ENCODE results near the gene DDX47.

The DDX47 gene
- 6.6 to 7.0 reads per million in 2 experiments for total RNA-seq

DNA sequence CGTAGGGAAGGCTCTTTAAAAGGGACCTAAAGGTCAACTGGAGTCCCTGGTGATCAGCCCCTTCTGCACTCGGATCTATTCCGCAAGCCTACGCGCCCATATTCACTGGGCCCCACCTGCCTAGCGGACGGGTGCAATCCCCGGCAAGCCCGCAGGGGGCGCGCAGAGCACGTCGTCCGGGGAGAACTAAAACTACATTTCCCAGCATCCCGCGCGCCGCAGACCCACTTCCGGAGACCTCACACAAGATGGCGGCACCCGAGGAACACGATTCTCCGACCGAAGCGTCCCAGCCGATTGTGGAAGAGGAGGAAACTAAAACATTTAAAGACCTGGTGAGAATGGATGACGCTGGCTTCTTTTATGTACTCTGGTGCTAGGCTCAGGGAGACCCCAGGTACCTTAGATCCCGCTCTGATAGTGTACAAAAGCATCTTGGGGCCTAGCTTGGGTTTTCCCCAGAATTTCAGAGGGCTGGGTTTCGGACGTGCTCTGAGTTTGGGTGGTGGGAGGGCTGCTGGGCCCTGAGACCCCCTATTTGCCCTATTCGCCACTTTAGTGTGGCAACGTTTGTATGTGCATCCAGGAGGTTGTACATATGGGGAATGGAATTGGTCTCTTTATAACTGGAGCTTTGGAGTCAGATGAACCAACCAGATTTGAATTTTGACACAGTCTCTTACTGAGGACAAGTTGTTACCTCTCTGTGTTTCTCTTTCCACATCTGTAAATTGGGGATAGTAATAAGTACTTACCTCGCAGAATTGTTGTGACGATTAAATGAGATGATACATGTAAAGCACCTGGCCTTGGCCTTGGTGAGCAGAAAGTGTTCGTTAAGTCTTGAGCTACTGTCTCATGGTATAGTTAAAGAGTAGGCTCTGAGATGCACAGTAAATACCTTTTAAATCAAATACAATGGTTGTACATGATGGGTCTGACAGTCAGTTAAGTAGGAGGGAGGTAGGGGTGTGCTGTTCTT, at the start of gene DDX47:
Gene DDX47, plus strand, starts transcription at position 227 of the 982 bp plus-strand sequence. Its CDS starts 22 bp downstream, at position 249.
- peak; percentile 95 for DNase-seq (ENCODE audit: low read depth)

DNA sequence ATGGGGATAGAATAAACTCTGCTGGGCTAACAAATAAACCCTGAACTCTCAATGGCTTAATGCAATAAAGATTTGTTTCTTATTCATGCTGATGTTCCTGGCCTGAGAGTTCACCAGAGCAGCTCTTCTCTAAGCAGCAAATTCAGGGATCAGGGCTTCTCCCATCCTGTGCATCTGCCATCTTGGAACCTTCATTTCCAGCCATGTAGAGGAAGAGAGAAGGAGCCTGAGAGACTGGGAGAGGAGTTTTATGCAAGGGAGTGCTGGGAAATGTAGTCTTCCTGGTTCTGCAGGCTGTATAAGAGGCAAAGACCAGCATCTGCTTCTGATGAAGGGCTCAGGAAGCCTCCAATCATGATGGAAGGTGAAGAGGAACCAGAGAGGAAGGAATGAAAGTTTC, 48.3 kb upstream of the DDX47 start:
- DNase-seq (ENCODE audit: low read depth) = no peak

DNA sequence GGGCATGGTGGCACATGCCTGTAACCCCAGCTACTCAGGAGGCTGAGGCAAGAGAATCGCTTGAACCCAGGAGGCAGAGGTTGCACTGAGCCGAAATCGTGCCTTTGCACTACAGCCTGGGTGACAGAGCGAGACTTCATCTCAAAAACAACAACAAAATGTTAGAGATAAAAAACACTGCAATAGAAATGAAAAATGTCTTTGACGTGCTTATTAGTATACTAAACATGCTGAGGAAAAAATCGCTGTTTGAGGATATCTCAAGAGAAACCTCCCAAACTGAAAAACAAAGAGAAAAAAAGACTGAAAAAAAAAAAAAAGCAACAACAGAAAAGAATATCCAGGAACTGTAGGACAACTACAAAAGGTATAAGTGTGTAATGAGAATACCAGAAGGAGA, 42.9 kb upstream of the DDX47 start:
- no peak for DNase-seq (ENCODE audit: low read depth)

DNA sequence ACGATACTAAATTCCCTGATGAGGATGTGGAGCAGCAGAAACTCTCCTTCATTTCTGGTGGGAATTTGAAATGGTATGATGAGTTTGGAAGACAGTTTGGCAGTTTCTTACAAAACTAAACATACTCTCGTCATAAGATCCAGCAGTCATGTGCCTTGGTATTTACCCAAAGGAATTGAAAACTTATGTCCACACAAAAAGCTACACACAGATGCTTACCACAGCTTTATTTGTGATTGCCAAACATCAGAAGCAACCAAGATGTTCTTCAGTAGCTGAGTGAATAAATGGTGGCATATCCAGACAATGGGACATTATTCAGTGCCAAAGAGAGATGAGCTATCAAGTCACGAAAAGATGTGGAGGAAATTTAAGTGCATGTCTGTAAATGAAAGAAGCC, 38.4 kb upstream of the DDX47 start:
- DNase-seq (ENCODE audit: low read depth) = no peak

DNA sequence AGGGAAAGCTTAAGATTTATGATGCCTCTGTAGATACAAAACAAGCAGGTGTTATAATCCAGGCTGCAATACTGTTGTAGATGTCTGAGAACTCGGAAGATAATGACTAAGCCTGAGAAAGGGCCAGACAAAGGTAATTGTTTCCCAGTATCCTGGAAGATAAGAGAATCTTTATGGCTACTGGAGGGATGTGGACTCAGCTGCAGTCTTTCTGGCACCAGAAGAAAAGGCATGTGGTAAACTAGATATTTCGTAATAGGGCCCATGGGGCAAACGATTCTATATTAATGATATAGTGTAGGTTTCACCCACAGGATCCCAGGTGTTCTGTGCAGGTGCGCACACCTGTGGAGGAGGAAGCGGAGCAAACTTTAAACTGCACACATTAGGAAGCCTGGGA, 36.9 kb upstream of the DDX47 start:
- DNase-seq (ENCODE audit: low read depth) = no peak

DNA sequence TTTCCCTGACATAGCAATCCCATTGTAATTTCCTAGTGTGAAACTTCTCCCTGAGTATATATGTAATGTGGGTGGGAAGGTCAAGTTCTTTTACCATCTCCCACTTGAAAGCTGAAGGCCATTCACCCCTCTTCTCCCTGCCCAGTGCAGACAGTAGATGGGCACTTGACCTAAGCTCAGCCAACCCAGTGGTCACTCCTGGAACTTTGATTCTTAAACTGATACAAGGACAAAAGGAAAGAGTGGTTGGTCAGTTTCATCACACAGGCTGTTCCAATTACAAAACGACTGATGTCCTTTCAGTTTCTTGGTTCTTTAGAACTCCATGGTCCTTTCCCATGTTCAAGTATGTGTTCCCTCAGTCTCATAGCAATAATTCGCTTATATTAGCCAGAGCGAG, 36.1 kb upstream of the DDX47 start:
- no peak for DNase-seq (ENCODE audit: low read depth)

DNA sequence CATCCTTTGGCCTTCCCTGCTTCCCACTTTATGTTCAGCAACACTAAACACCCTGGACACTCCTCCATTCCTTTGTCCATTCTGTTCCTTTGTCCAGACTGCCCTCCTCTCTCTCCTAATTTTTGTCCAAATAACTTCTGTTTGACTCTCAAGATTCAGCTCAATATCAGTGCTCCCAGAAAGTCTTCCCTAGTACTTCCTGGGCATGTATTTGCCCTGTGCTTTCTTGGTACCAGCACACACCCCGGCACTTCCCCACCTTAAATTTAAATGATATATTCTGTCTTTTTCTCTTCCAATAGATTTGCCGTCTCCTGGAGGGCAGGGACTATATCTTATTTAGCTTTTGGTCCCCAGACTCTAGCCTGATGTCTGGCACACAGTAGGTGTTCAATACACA, 34.1 kb upstream of the DDX47 start:
- no peak for DNase-seq (ENCODE audit: low read depth)

DNA sequence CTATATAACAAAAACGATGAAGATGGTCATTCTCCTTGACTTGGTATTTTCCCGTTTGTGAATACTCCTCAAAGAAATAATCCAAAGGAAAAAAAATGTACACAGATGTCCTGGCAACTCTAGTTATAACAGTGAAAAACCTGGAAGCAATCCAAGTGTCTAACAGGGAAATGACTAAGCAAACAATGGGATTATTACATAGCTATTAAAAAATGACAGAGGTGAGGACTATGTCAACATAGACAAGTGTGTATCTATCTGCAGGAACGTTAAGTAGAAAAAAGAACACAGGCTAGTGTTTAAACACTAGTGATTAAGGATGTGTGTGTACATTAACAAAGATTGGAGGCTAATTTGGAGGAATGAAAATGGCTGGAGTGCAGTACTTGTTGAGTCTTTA, 33.6 kb upstream of the DDX47 start:
- no peak for DNase-seq (ENCODE audit: low read depth)

DNA sequence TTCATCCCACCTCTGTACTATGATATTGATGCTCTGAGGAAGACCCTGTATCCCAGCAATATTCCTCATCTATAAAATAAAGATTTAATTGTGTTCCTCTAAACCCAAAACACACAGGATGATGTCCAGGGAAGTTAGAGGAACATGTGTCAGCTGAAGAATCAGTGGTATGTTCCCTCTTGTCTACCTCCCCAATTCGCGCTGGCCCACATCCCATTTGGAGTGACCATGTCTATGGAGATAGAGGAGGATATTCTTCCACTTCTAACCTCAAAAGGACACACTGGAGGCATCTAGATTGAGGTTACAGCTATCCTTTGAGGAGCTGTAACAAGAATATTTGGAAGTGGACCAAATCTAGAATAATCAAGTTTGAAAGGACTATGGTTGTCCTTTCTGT, 29.0 kb upstream of the DDX47 start:
- DNase-seq (ENCODE audit: low read depth) = no peak

DNA sequence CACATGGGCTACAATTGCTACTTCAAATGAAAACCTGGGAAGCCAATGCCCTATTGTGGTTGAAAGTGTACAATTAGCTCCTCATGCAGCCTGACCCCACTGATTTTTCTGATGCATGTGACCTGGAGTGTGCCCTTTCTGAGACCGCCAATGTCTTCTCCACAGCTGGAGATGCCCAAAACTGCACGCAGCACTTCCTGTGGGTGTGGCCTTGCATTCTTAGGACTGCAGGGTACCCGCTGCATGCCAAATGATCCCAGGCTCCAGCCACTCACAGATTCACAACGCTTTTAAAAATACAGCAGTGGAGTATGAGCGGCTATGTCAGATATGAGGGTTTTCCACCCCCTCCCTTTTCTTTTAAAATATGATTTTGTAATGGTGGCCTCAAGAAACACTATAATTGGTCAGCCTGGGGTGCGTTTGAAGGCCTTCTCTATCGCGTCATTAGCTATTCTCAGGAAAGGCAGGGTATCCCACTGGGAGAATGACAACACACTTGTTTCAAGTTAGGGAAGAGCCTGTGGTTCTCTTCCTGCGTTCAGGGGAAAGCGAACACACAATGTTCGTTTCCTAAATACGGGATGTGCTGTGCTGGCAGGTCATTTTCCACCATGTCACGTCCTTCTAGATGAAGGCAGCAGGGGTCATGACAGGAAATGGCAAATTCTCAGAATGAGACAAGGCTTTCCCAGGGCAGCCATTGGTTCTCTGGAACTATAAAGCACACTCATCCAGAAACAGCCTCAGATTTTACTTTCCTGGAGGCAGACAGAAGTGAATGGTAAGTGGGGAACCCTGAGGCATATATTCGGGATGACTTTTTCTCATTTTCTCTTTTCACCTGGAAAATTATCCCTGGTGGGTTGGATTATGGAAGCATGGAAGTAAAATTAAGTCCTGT, 28.0 kb upstream of the DDX47 start, which contains the start of gene APOLD1:
Gene APOLD1, plus strand, starts transcription at position 749 of the 904 bp plus-strand sequence. Its CDS starts 33 bp downstream, at position 782.
- DNase-seq (ENCODE audit: low read depth) = no peak

DNA sequence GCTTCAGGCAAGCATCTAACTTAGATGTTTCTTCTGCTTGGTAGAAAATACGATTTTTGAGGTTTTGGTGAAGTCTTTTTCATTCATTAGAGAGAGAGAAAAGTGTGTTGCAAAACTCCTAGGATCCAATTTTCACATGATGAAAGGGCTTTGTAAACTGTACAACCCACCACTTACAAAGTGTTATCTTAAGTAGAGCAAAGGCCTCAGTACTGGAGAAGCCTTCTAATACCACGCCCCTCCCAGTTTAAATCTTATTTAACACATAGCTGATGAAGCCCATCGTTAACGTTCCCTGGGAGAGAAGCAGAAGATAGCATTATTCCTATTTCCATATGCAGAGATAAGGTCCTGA, 26.8 kb upstream of the DDX47 start:
- DNase-seq (ENCODE audit: low read depth) = no peak

DNA sequence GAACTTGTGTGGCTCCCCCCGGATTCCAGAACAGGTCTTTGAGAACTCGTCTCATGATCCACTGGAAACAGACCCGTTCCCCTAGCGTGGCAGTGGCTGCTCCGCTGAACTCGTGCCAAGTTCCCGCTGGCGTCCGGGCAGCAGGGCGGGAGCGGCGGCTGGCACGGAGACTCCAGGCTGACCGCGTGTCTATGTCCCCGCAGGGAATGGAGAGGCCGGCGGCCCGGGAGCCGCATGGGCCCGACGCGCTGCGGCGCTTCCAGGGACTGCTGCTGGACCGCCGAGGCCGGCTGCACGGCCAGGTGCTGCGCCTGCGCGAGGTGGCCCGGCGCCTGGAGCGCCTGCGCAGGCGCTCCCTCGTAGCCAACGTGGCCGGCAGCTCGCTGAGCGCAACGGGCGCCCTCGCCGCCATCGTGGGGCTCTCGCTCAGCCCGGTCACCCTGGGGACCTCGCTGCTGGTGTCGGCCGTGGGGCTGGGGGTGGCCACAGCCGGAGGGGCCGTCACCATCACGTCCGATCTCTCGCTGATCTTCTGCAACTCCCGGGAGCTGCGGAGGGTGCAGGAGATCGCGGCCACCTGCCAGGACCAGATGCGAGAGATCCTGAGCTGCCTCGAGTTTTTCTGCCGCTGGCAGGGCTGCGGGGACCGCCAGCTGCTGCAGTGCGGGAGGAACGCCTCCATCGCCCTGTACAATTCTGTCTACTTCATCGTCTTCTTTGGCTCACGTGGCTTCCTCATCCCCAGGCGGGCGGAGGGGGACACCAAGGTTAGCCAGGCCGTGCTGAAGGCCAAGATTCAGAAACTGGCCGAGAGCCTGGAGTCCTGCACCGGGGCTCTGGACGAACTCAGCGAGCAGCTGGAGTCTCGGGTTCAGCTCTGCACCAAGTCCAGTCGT, 26.2 kb upstream of the DDX47 start:
- peak; percentile 47 for DNase-seq (ENCODE audit: low read depth)

DNA sequence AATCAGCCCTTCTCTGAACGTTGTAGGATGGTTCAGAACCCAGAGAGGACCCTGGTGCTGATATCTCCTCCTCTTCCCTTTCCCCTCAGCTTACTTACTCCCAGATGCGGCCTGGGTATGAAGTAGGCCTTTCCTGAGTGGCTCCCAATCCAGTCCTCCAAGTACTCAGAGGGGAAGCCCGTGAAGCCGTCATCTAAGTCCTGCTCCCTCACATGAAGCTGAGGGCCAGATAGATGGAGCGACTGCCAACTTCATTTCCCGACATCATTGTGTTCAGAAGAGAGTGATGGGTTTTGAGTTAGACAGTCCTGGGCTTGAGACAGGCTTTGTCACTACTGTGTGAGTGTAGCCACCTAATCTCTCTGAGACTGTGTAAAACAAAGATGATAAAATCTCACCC, 25.0 kb upstream of the DDX47 start:
- DNase-seq (ENCODE audit: low read depth) = no peak

DNA sequence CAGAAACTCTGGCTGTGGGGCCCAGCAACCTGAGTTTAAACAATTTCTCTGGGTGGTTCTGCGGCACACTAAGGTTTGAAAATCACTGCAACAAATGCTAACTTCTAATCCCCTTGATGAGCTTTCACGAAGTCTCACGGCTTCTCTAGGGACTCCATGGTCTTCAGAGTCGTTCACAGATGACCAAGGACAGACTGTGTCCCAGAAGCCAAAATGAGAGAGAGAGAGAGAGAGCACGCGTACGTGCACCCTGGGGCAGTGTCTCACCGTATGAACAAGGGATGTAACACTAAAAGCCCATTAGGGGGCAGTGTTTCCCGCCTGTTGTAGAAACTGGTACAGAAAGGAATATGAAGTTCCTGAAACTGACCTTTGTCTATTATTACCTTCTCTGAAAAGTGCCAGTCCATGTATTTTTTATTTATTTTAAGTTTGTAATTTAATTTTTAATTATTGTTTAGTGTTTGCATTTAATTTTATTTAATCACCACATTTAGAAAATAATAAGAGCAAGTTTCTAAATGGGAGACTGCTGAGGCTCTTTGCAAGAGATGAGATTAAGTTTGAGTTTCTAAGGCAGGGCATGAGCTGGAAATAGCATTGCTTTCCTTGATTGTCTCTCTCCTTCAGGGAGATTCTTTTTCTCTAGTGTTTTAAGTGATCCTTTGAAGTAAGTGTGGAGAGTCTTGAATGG, 24.3 kb upstream of the DDX47 start:
- DNase-seq (ENCODE audit: low read depth) = peak; percentile 35

DNA sequence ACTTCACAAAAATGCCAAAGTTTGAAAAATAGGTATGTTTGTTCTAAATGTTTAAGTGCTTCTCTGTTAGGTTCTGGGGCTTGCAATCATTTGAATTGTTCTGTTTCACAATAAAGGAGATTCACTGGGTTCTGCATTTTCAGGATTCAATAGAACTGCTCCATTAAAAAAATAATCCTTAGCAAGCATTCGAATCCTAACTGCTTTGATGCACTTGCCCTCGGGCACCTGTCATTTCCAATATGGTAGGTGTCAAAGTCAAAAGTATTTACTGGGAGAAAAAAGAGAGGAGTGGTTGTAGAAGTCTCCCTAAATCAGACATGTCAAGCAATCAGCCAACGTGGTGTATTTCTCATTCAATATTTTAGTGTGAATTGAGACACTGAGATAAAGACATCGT, 22.2 kb upstream of the DDX47 start:
- DNase-seq (ENCODE audit: low read depth) = no peak

DNA sequence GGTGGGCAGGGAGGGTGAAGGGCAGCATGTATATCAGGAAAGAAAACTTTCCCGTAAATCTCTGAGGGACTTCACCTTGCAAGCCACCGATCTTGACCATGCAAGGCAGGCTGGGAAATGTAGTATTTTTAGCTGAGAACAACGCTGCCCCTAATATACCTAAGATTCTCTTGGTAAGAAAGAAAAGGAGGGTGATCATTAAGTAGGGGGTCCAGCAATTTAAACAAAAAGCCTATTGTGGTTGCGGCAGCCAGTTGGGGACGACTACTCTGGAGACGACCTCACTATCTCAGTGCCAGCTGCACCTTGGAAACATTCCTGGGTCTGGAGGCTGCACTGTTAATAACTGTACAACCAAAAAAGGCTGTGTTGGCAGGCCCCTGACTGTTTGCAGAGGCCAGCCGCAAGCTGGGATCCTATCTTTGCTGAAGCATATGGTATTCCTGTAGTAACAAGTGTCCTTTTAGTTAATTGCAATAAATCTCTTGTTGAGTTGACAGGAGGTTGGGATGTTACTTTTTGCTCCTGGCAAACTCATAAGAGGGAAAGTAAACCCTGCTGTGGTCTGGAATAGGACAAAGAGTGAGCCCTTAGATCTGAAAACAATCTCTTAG, 21.3 kb upstream of the DDX47 start:
- no peak for DNase-seq (ENCODE audit: low read depth)

DNA sequence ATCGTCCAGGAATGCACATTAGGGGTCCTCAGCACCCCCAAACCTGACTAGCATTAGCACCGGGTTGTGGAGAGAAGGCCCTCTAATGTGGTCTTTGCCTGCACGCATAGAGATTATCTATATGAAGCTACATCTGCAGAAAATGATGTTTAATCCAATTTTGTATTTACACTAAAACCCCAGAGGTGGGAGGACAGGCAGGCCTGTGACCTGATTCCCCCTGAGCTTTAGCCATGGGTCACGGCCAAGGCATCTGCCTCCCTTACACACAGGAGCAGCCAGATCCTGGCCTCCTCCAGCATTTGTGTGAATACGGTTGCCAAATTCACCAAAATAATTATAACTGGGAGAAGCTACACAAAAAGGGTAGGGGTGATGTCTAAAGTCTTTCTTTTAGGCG, 20.7 kb upstream of the DDX47 start:
- no peak for DNase-seq (ENCODE audit: low read depth)

DNA sequence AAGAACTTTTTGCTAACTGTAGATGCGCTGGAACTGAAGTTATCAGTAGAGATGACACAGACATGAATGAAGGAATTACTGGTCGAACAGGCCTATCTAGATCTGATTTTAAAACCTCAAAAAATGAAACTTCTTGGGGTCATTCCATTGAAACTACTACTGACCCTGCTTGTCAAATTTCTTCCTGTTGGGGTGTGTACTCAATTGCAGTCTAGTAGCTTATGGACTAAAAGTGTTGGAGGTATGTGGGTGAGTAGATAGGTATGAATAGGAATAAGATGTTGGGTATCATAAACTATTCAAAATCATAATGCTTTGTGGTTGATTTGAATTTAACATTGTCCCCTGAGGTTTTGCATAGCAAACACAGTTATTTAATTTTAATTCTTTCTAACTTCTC, 18.5 kb upstream of the DDX47 start:
- no peak for DNase-seq (ENCODE audit: low read depth)

DNA sequence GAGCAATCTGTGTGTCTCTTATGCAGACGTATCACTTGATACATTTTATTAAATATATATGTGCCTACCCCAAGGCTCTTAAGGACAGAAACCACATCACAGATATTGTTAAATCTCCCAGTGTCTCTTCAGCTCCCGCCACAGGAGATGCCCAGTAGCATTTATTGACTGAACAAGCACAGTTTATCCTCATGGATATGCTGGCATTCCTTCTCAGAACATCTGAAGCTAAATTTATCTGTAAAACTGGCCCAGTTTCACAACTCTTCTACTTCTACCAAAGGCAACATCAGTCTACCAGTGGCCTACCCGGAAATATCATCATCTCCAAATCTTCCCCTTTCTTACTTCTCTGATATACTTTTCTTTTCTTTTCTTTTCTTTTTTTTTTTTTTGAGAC, 17.0 kb upstream of the DDX47 start:
- DNase-seq (ENCODE audit: low read depth) = no peak

DNA sequence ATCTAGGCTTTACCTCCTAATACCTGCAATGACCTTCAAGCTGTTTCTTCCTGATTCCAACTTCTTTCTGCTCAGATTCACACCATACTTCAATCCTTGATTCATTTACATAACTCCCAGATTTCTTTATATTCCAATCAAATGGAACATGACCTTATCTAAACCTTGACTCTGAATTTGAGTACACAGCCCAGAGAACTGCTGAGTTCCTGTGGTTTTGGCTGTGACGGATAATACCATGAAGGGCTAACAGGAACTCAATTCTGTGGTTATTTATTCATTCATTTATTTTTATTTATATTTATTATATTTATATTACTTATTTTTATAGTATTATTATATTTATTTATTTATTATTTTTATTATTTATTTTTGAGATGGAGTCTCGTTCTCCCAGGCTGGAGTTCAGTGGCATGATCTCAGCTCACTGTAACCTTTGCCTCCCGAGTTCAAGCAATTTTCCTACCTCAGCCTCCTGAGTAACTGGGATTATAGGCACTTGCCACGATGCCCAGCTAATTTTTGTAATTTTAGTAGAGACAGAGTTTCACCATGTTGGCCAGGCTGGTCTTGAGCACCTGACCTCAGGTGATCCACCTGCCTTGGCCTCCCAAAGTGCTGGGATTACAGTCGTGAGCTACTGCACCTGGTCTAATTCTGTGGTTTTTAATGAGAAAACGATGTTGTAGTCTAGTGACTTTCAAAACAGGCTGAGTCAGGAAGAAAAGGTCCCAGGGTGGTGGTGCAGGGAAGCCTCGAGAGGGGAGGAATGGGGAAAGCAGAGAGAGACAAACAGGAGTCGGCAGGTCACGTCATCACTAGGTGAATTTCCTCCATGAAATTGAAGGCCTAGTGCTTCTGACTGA, 16.0 kb upstream of the DDX47 start:
- no peak for DNase-seq (ENCODE audit: low read depth)
